ENCODE results near the gene ZNF783.
A peak's percentile ranks its signal among the peaks of the same experiment; 100 is the strongest.
"Not testable (repeated sequence)": the region's sequence is repeated elsewhere in the genome, so short reads cannot be mapped to it uniquely, and the experiment has no call there.

Gene ZNF783

GRCh38 chr7:149241696-149242095 is 20.3 kb upstream of the ZNF783 start:
- DNase-seq: no peak

DNA sequence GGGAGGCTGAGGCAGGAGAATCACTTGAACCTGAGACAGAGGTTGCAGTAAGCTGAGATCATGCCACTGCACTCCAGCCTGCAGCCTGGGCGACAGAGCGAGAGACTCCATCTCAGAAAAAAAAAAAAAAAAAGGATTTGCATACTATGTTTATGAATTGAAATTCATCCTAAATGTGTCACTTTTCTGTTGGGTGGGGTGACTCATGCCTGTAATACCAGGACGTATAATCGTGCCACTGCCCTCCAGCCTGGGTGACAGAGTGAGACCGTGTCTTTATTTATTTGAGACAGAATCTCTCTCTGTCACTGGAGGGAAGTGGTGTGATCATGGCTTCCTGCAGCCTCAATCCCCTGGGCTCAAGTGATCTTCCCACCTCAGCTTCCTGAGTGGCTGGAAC is 16.8 kb upstream of the ZNF783 start:
- no peak for DNase-seq

DNA sequence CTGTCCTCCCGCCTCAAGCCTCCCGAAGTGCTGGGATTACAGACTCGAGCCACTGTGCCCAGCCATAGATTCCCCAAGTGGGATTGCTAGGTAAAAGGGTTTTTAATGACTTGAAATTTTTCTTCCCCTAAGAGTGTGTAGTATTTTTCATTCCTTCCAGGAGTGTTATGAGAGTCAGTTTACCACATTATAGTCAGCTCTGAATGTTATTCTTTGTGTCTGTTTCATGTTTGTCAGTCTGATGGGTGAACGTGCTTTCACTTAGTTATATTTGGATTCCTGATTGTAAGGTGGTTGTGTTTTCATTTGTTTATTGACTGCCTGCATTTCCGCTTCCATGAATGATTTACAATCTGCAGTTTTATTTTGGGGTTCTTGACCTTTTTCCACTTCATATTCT is 16.3 kb upstream of the ZNF783 start:
- DNase-seq: no peak

DNA sequence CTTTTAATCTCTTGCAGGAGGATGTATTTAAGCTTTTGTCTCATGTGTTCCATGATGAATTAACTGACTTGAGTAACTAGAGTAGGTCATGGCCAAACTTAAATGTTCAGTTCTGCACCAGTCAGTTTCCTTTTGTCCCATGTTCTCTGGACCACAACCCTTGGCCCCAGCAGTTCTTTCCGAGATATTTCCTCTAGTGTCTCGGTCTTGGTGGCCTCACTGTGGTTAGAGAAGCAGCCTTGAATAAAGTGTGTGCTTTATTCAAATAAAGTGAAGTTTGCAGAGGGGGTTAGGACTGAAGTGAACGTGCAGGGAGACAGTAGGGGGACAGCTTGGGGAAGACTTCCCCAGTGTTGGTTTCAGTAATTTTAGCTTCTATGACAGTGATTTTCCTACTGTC is 13.2 kb upstream of the ZNF783 start:
- peak; percentile 53 for DNase-seq

DNA sequence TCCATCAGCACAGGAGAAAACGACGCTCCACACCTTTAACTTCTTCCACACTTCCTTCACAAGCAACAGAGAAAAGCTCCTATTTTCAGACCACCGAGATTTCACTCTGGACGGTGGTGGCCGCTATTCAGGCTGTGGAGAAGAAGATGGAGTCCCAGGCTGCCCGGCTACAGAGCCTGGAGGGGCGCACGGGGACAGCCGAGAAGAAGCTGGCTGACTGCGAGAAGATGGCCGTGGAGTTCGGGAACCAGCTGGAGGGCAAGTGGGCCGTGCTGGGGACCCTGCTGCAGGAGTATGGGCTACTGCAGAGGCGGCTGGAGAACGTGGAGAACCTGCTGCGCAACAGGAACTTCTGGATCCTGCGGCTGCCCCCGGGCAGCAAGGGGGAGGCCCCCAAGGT is 11.8 kb upstream of the ZNF783 start:
- not testable (repeated sequence) for DNase-seq

GRCh38 chr7:149251518-149251917 is 10.5 kb upstream of the ZNF783 start:
- not testable (repeated sequence) for DNase-seq

DNA sequence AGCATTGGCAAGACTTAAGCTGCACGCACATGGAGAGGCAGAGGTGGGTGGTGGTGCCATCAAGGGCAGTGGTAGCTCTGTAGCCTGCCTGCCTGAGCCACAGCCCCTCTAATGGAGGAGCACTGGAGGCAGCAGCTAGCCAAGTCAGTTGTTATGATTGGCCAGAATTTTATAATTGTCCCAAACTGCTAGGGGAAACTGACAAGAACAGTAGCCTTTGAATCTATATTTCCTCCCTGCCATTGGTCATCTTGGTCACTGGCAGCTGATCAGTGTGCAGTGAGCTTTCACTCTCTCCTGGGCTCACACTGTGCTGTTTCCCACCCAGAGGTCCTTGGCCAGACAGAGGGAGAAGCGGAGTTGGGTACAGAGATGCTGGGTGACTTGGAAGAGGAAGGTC is 9.6 kb upstream of the ZNF783 start:
- no peak for DNase-seq

DNA sequence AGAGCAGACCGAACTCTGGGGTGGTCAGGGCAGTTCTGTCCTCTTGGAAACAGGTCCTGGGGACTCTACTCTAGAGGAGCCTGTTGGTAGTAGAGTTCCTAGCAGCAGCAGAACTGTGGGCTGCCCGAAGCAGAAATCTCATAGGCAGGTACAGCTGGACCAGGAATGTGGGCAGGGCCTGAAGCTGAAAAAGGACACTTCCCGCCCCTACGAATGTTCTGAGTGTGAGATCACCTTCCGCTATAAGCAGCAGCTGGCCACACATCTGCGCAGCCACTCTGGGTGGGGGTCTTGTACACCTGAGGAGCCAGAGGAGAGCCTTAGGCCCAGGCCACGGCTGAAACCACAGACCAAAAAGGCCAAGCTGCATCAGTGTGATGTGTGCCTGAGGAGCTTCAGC is 8.3 kb upstream of the ZNF783 start:
- DNase-seq: no peak

DNA sequence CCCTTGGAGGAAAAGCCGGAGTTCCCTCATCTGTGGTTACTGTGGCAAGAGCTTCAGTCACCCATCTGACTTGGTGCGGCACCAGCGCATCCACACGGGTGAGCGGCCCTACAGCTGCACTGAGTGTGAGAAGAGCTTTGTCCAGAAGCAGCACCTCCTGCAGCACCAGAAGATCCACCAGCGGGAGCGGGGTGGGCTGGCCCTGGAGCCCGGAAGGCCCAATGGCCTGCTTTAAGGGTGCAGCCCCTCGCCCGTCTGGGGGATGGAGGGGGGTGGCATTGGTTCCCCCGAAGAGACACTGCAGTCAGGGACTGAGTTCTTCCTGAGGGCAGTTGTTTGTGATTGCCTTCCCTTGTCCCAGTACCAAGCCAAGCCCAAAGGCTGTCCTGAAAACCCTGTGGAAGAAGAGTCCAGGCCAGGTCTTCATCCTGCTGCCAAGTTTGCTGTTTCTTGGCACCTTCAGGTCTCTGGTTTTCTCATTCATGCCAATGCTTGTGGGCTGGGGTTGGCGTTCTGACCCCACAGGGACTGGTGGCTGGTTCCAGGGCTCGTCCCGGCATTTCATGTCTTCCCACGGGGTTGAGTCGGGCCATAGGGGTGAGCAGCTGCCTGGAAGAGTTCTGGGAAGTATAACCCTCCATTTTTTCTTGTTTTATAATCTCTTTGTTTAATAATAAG is 7.7 kb upstream of the ZNF783 start:
- no peak for DNase-seq

- DNase-seq: no peak
Observed at GRCh38 chr7:149255174-149255573, 6.8 kb upstream of the ZNF783 start.

GRCh38 chr7:149256568-149256967 is 5.4 kb upstream of the ZNF783 start:
- no peak for DNase-seq

DNA sequence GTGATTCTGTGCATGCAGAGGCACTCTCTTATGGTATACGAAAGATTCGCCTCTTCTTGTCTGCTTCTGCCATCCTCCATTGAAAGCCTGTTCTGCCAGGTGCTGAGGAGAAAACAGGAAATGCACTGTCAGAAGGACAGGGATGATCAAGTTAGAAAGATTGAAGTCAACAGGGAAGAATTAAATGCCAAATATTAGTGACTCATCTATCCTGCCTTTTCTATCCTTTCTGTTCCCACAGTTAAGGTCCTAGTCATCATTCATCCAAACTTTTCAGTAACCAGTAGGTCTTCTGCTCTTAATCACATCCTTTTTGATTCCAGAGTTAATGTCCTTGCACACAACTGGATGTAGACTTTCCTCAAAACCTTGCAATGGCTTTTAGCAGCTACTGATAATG is 4.8 kb upstream of the ZNF783 start:
- DNase-seq: no peak

GRCh38 chr7:149261316-149261828 is 624 bp upstream of the ZNF783 start:
- DNase-seq: no peak

DNA sequence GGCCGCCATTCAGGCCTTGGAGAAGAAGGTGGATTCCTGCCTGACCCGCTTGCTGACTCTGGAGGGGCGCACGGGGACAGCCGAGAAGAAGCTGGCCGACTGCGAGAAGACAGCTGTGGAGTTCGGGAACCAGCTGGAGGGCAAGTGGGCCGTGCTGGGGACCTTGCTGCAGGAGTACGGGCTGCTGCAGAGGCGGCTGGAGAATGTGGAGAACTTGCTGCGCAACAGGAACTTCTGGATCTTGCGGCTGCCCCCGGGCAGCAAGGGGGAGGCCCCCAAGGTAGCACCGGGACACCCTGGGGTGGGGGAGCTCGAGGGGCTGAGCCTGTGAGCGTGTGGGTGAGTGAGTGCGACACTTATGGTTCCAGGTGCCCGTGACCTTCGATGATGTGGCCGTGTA is 4.5 kb downstream of the ZNF783 start:
- DNase-seq: no peak

- no peak for DNase-seq
Observed at GRCh38 chr7:149267733-149268132, 5.7 kb downstream of the ZNF783 start.

DNA sequence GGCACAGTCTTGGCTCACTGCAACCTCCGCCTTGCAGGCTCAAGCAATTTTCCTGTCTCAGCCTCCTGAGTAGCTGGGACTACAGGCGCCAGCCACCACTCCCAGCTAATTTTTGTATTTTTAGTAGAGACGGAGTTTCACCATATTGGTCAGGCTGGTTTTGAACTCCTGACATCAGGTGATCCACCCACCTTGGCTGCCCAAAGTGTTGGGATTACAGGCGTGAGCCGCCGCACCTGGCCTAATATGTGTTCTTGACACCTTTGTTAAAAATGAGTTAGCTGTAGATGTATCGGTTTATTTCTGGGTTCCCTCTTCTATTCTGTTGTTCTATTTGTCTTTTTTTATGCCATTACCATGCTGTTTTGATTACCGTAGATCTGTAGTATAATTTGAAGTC is 12.4 kb downstream of the ZNF783 start:
- not testable (repeated sequence) for DNase-seq

DNA sequence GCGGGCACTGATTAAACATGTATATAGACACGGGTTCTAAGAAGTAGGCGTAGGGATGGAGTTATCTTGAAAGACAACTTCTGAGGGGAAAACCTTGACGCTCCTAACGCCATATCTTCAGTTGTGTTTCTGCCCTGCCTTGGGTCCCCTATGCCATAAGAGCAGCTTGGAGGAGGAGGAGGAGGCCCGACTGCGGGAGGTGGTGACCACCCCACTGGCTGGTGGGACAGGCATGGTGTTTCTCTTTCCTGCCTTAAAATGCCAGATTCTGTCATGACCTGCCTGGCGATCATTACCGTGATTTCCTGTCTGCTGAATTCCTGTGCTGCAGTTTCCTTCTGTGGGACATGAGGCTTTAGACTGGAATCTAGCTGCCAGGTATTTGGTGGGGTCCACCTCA is 15.9 kb downstream of the ZNF783 start:
- DNase-seq: no peak

GRCh38 chr7:149278396-149278795 is 16.4 kb downstream of the ZNF783 start:
- DNase-seq: no peak

GRCh38 chr7:149279111-149279743 is 17.2 kb downstream of the ZNF783 start:
- no peak for DNase-seq

GRCh38 chr7:149280151-149280550 is 18.2 kb downstream of the ZNF783 start:
- DNase-seq: no peak

DNA sequence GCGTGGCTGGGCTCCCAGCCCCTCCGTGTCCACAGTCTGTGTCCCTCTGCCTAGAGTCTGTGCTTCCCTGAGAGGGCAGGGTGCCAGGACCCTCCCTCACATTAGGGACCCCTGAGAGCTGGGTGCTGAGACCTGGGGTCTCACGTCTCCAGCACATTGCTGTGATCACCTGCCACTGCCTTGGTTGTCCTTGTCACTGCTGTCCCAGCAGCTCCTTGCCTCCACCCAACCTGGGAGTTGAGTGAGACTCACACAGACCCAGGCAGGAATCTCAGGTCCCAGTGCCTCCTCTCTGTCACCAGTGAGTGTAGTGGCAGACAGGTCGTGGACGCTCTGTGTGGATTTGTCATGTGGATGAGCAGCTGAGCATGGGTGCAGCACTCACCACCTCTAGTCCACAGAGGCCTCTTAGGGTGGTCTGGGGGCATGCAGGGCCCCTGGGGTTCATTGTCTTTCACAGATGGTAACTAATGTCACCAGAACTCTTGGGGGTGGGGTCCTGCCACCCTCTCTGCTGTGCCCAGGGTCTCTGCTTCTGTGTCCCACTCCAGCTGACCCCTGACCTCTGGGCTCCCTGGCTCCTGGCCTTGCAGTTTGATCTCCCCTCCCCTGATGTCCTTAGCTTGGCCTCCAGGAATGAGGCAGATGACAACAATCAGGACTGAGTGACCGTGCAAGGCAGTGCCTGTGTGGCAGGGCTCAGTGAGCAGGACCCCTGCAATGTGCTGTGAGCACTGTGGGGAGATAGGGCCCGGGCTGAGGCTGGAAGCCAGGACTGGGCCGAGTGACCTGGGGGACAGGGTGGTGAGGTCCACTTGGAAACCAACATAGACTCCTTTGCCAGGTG is 18.9 kb downstream of the ZNF783 start:
- DNase-seq: no peak

DNA sequence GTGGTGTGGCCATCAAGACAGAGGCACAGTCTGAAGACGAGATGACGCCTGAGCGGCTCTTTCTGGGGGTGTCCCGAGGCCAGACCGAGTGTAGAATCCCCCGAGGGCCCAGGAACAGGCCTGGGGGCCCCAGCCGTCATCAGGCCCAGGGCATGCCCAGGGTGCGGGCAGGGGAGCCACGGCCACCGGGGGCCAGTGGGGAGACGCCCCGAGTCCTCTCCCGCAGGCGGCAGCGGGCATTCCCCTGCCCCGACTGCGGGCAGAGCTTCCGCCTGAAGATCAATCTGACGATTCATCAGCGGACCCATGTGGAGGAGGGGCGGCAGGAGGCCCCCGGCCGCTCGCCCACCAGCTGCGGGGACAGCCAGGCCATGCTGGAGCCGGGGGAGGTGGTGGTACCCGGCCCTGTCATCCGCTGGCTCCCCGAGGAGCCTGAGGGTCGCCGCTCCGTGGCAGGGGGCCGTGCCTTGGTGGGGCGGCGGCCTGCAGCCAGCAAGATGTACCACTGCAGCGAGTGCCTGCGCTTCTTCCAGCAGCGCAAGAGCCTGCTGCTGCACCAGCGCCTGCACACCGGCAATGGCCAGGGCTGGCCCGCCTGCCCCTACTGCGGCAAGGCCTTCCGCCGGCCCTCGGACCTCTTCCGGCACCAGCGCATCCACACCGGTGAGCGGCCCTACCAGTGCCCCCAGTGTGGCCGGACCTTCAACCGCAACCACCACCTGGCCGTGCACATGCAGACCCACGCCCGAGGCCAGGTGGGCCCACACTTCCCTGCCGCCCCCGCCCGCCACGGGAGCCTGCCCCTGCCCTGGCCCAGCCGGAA is 19.7 kb downstream of the ZNF783 start:
- no peak for DNase-seq

GRCh38 chr7:149282331-149282655 is 20.3 kb downstream of the ZNF783 start:
- DNase-seq: no peak
